PFSK-1 (cell line): ENCODE results near the gene CABYR.

Experiments
- FOXP2 ChIP-seq: optimal IDR thresholded peaks from 2 replicates; pipeline ENCODE3; 2011; ENCODE audit warnings: borderline replicate concordance, control low read depth, inconsistent platforms; ENCODE audit not compliant: insufficient read depth; ENCODE audit errors: extremely low read length, extremely low read depth
- POLR2AphosphoS5 ChIP-seq: IDR thresholded peaks from 2 replicates; pipeline ENCODE4 v1.6.1; 2012; ENCODE audit warnings: low read depth, mild to moderate bottlenecking, control low read depth, low read length, moderate library complexity
- REST ChIP-seq, 2 experiments: IDR thresholded peaks; 2 replicates each; pipeline versions ENCODE4 v1.6.1 to v1.8.0; 2011 to 2012; ENCODE audit warnings: low read depth in 2 of 2, low read length in 2 of 2, control low read depth in 1 of 2, inconsistent platforms in 1 of 2, mild to moderate bottlenecking in 1 of 2, moderate library complexity in 1 of 2; ENCODE audit not compliant: insufficient read depth in 1 of 2
- SIN3A ChIP-seq: IDR thresholded peaks from 2 replicates; pipeline ENCODE4 v1.6.1; 2012; ENCODE audit warnings: mild to moderate bottlenecking, low read length, moderate library complexity, borderline replicate concordance; ENCODE audit not compliant: insufficient read depth
- TAF1 ChIP-seq: IDR thresholded peaks from 2 replicates; pipeline ENCODE4 v1.6.1; 2012; ENCODE audit warnings: low read length, control low read depth, borderline replicate concordance; ENCODE audit not compliant: insufficient read depth

CABYR gene

GRCh38 chr18:24185805-24186204 lies 46.9 kb downstream of the CABYR start:
- no peak for TF ChIP-seq REST (IDR thresholded peaks at IDR 0.05; ENCODE audit: insufficient read depth in 1 of 2, low read depth in 2 of 2, low read length in 2 of 2)
- TF ChIP-seq SIN3A, result no peak
- TF ChIP-seq FOXP2, result no peak
- no peak for TF ChIP-seq TAF1
- TF ChIP-seq POLR2AphosphoS5, result no peak

DNA sequence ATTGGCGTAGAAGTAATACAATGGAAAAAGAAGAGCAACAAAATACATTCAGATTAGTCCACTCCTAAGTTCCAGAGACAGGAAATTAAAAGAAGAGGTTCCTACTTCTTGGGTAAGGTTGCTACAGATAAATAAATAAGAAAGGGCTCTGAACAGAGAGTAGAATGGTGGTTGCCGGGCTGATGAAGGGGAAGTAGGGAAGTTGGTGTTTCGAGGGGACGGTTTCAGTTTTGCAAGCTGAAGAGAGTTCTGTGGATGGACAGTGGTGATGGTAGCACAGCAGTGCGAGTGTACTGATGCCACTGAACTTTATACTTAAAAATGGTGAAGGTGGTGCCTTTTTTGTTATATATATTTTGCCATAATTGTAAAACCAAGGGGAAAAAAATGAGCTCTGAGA lies 48.2 kb downstream of the CABYR start:
- no peak for TF ChIP-seq REST (IDR thresholded peaks at IDR 0.05; ENCODE audit: insufficient read depth in 1 of 2, low read depth in 2 of 2, low read length in 2 of 2)
- no peak for TF ChIP-seq TAF1
- no peak for TF ChIP-seq POLR2AphosphoS5
- TF ChIP-seq FOXP2, result no peak
- no peak for TF ChIP-seq SIN3A

DNA sequence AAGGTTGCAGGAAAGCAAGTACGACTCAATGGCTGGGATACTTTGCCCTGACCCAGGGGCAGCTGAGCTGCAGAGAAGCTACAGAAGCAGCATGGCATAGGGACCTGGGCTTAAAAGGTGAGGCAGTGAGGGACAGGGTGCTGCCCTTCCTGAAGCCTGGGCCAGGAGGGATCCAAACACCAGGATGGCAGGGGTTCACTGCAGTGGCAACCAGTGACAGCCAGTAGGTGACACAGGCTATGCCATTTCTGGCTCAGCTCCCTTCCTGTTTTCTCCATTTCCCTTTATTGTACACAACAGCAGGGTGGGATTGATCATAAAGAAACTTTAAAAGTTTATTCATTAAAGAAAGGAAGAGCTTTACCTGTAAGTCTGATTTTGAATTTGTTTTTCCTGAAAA lies 48.8 kb downstream of the CABYR start:
- no peak for TF ChIP-seq FOXP2
- no peak for TF ChIP-seq REST (IDR thresholded peaks at IDR 0.05; ENCODE audit: insufficient read depth in 1 of 2, low read depth in 2 of 2, low read length in 2 of 2)
- no peak for TF ChIP-seq SIN3A
- no peak for TF ChIP-seq POLR2AphosphoS5
- no peak for TF ChIP-seq TAF1

DNA sequence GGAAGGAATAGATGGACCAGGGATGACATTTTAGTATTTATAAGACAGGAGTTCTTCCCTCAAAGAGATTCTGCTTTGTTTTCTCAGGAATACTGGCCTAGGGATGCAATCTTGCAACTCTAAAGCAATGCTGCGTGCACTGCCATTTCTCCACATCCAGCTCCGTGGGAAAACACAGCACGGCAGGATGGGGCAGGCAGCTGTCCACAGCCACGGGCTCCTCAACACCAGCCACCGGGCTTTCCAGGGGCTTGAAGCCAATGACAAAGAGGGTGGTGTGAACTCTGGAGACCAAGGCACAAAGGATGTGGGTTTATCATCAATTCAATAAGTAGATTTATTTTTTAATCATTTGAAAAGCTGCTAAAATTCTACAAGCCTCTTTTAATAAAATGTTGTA lies 49.3 kb downstream of the CABYR start:
- TF ChIP-seq POLR2AphosphoS5, result no peak
- no peak for TF ChIP-seq SIN3A
- no peak for TF ChIP-seq REST (IDR thresholded peaks at IDR 0.05; ENCODE audit: insufficient read depth in 1 of 2, low read depth in 2 of 2, low read length in 2 of 2)
- TF ChIP-seq TAF1, result no peak
- TF ChIP-seq FOXP2, result no peak

GRCh38 chr18:24189007-24189528 lies 50.2 kb downstream of the CABYR start:
- no peak for TF ChIP-seq POLR2AphosphoS5
- TF ChIP-seq REST (IDR thresholded peaks at IDR 0.05; ENCODE audit: insufficient read depth in 1 of 2, low read depth in 2 of 2, low read length in 2 of 2), result no peak
- TF ChIP-seq TAF1, result no peak
- no peak for TF ChIP-seq SIN3A
- no peak for TF ChIP-seq FOXP2
